DND-41 (cell line): ENCODE measurements around the gene PFAS.

ENCODE experiments used
- CTCF ChIP-seq: IDR thresholded peaks from 2 replicates; pipeline ENCODE4 v1.5.1; 2012; ENCODE audit warnings: borderline replicate concordance, low read length, moderate library complexity, mild to moderate bottlenecking; ENCODE audit not compliant: poor library complexity, severe bottlenecking; ENCODE audit errors: extremely low read depth
- EZH2 ChIP-seq: IDR thresholded peaks from 3 replicates; pipeline ENCODE4 v1.6.1; 2012; ENCODE audit warnings: borderline replicate concordance, low read depth, mild to moderate bottlenecking, moderate library complexity, low read length, inconsistent platforms; ENCODE audit not compliant: severe bottlenecking

GRCh38 chr17:8274816-8275215 lies 25.7 kb downstream of the PFAS start:
- TF ChIP-seq CTCF (no peak), EZH2 (no peak)
